ENCODE data around the gene ABHD18.

Gene ABHD18

GRCh38 chr4:128068918-128069317 is 103.7 kb downstream of the ABHD18 start:
- no peak for DNase-seq (ENCODE audit: low spot score)

DNA sequence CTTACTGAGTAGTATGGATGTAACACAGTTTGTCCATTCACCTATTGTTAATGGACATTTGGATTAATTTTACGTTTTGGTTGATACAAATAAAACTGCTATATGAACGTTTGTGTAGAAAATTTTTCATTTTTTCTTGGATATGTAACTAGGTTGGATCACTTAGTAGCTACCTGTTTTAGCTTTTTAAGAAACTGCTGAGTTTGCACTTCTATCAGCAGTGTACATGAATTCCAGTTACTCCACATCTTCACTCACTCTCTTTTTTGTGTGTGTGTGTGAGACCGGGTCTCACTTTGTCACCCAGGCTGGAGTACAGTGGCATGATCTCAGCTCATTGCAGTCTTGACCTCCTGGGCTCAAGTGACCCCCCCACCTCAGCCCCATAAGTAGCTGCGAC is 111.3 kb downstream of the ABHD18 start:
- no peak for DNase-seq (ENCODE audit: low spot score)

Data from HuH-7.5 (cell line).